ENCODE measurements around the gene CD52. TPM values are rescaled to one million over a fixed set of nuclear protein-coding genes. Genes with fewer than 3 reads are reported as not detected.

CD52 gene
- total RNA-seq, 1 experiment from 2014 or later, result 2.8 TPM

DNA sequence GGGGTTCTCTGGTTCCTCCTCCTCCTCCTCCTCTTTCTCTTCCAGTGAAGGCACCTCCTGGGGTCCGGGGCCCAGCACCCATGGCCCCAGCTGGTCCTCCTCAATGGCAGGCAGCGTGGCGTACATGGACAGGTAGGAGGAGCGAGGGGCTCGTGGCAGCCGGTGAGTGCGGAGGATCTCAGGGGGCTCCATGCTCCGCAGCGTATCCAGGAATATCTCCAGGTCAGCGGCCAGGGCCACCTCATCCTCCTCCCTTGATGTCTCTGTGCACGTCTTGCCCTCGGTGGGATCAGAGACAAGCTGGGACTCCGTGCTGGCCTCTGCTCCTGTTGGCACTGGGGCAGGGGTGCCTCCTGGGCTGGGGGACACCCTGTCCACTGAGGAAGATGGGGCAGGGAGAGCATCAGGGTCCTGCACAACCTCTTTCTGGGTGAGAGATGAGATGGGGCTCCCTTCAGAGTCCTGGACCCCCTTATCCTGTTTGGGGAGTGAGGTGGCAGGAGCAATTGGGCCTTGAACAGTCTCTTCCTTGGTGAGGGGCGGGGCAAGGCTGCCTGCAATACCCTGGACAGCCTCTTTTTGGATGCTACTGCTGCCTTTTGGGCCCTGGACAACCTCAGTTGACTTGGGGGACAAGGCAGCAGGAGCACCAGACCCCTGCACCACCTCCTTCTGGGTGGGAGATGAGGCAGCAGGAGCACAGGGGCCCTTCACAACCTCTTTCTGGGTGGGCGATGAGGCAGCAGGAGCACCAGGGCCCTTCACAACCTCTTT, 26.6 kb downstream of the CD52 start:
- H3K36me3 Mint-ChIP-seq, result no peaks in the 10 kb centered on the region
- H3K4me1 Mint-ChIP-seq, result peaks cover 3% of the 10 kb centered on the region; the same call in 1 of the 2 replicates
- no peaks in the 10 kb centered on the region for H3K9me3 Mint-ChIP-seq
- H3K4me3 Mint-ChIP-seq, result no peak overlapping the region
- CTCF ChIA-PET, result interaction anchor here (0.5 to 1.2 kb wide), 2 partner anchors 76 to 111 kb away, joined by 3 read pairs; no protein-coding TSS in a partner anchor
- POLR2A ChIA-PET, result no interaction called here
- H3K27me3 Mint-ChIP-seq (ENCODE audit: low read depth), result no peaks in the 10 kb centered on the region
- no peak overlapping the region for H3K27ac Mint-ChIP-seq
- ATAC-seq (no peak), DNase-seq (ENCODE audit: low spot score) (no peak)
- TF ChIP-seq NFE2L1 (CRISPR knock-in tag; IDR thresholded peaks at IDR 0.05) (no peak), FOXJ3 (CRISPR knock-in tag; IDR thresholded peaks at IDR 0.05; ENCODE audit: borderline replicate concordance) (no peak), JUN (CRISPR knock-in tag; IDR thresholded peaks at IDR 0.05) (no peak), TP53 (CRISPR knock-in tag; IDR thresholded peaks at IDR 0.05) (no peak), ZNF219 (CRISPR knock-in tag; IDR thresholded peaks at IDR 0.05; ENCODE audit: borderline replicate concordance) (no peak), JAZF1 (CRISPR knock-in tag; IDR thresholded peaks at IDR 0.05) (no peak), TCF7 (CRISPR knock-in tag; IDR thresholded peaks at IDR 0.05; ENCODE audit: low read depth) (no peak)
- TF ChIP-seq, protein P1, sequence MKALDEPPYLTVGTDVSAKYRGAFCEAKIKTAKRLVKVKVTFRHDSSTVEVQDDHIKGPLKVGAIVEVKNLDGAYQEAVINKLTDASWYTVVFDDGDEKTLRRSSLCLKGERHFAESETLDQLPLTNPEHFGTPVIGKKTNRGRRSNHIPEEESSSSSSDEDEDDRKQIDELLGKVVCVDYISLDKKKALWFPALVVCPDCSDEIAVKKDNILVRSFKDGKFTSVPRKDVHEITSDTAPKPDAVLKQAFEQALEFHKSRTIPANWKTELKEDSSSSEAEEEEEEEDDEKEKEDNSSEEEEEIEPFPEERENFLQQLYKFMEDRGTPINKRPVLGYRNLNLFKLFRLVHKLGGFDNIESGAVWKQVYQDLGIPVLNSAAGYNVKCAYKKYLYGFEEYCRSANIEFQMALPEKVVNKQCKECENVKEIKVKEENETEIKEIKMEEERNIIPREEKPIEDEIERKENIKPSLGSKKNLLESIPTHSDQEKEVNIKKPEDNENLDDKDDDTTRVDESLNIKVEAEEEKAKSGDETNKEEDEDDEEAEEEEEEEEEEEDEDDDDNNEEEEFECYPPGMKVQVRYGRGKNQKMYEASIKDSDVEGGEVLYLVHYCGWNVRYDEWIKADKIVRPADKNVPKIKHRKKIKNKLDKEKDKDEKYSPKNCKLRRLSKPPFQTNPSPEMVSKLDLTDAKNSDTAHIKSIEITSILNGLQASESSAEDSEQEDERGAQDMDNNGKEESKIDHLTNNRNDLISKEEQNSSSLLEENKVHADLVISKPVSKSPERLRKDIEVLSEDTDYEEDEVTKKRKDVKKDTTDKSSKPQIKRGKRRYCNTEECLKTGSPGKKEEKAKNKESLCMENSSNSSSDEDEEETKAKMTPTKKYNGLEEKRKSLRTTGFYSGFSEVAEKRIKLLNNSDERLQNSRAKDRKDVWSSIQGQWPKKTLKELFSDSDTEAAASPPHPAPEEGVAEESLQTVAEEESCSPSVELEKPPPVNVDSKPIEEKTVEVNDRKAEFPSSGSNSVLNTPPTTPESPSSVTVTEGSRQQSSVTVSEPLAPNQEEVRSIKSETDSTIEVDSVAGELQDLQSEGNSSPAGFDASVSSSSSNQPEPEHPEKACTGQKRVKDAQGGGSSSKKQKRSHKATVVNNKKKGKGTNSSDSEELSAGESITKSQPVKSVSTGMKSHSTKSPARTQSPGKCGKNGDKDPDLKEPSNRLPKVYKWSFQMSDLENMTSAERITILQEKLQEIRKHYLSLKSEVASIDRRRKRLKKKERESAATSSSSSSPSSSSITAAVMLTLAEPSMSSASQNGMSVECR (CRISPR knock-in tag; IDR thresholded peaks at IDR 0.05; ENCODE audit: borderline replicate concordance), result no peak
- TF ChIP-seq, protein P2, sequence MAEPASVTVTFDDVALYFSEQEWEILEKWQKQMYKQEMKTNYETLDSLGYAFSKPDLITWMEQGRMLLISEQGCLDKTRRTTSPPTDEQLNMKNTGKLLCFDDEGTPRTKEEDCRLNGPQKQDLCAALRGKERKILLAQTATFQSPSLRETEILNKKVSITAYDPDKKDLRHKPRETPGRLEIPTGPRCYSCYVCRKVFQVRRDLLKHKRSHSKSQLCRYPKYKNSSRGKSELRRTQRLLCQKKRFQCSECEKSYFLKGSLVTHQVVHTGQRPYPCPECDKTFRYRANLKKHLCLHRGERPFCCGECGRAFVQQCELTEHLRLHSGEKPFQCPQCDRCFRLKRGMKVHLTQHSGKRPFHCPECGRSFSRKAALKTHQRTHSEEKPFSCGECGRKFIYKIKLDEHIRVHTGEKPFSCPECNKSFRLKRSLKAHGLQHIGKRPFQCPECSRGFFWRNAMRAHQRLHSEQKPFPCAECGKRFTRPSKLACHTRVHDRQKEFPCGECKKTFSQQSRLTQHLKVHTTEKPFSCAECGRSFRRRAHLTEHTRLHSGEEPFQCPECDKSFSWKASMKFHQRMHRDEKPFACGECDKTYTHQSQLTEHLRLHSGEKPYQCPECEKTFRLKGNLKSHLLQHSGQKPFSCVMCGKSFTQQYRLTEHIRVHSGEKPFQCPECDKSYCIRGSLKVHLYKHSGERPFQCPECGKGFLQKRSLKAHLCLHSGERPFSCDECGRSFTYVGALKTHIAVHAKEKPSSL (CRISPR knock-in tag; conservative IDR thresholded peaks at IDR 0.05), result no peak
- TF ChIP-seq, protein P3, sequence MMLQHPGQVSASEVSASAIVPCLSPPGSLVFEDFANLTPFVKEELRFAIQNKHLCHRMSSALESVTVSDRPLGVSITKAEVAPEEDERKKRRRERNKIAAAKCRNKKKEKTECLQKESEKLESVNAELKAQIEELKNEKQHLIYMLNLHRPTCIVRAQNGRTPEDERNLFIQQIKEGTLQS (CRISPR knock-in tag; conservative IDR thresholded peaks at IDR 0.05), result no peak
- TF ChIP-seq, protein P4, sequence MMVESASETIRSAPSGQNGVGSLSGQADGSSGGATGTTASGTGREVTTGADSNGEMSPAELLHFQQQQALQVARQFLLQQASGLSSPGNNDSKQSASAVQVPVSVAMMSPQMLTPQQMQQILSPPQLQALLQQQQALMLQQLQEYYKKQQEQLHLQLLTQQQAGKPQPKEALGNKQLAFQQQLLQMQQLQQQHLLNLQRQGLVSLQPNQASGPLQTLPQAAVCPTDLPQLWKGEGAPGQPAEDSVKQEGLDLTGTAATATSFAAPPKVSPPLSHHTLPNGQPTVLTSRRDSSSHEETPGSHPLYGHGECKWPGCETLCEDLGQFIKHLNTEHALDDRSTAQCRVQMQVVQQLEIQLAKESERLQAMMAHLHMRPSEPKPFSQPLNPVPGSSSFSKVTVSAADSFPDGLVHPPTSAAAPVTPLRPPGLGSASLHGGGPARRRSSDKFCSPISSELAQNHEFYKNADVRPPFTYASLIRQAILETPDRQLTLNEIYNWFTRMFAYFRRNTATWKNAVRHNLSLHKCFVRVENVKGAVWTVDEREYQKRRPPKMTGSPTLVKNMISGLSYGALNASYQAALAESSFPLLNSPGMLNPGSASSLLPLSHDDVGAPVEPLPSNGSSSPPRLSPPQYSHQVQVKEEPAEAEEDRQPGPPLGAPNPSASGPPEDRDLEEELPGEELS (CRISPR knock-in tag; IDR thresholded peaks at IDR 0.05), result no peak
- TF ChIP-seq, protein P5, sequence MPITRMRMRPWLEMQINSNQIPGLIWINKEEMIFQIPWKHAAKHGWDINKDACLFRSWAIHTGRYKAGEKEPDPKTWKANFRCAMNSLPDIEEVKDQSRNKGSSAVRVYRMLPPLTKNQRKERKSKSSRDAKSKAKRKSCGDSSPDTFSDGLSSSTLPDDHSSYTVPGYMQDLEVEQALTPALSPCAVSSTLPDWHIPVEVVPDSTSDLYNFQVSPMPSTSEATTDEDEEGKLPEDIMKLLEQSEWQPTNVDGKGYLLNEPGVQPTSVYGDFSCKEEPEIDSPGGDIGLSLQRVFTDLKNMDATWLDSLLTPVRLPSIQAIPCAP (CRISPR knock-in tag; IDR thresholded peaks at IDR 0.05), result no peak
- TF ChIP-seq, protein P6, sequence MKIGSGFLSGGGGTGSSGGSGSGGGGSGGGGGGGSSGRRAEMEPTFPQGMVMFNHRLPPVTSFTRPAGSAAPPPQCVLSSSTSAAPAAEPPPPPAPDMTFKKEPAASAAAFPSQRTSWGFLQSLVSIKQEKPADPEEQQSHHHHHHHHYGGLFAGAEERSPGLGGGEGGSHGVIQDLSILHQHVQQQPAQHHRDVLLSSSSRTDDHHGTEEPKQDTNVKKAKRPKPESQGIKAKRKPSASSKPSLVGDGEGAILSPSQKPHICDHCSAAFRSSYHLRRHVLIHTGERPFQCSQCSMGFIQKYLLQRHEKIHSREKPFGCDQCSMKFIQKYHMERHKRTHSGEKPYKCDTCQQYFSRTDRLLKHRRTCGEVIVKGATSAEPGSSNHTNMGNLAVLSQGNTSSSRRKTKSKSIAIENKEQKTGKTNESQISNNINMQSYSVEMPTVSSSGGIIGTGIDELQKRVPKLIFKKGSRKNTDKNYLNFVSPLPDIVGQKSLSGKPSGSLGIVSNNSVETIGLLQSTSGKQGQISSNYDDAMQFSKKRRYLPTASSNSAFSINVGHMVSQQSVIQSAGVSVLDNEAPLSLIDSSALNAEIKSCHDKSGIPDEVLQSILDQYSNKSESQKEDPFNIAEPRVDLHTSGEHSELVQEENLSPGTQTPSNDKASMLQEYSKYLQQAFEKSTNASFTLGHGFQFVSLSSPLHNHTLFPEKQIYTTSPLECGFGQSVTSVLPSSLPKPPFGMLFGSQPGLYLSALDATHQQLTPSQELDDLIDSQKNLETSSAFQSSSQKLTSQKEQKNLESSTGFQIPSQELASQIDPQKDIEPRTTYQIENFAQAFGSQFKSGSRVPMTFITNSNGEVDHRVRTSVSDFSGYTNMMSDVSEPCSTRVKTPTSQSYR (CRISPR knock-in tag; IDR thresholded peaks at IDR 0.05), result no peak
- TF ChIP-seq, protein P7, sequence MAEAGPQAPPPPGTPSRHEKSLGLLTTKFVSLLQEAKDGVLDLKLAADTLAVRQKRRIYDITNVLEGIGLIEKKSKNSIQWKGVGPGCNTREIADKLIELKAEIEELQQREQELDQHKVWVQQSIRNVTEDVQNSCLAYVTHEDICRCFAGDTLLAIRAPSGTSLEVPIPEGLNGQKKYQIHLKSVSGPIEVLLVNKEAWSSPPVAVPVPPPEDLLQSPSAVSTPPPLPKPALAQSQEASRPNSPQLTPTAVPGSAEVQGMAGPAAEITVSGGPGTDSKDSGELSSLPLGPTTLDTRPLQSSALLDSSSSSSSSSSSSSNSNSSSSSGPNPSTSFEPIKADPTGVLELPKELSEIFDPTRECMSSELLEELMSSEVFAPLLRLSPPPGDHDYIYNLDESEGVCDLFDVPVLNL (CRISPR knock-in tag; IDR thresholded peaks at IDR 0.05; ENCODE audit: borderline replicate concordance, low read depth), result no peak
- TF ChIP-seq, protein P8, sequence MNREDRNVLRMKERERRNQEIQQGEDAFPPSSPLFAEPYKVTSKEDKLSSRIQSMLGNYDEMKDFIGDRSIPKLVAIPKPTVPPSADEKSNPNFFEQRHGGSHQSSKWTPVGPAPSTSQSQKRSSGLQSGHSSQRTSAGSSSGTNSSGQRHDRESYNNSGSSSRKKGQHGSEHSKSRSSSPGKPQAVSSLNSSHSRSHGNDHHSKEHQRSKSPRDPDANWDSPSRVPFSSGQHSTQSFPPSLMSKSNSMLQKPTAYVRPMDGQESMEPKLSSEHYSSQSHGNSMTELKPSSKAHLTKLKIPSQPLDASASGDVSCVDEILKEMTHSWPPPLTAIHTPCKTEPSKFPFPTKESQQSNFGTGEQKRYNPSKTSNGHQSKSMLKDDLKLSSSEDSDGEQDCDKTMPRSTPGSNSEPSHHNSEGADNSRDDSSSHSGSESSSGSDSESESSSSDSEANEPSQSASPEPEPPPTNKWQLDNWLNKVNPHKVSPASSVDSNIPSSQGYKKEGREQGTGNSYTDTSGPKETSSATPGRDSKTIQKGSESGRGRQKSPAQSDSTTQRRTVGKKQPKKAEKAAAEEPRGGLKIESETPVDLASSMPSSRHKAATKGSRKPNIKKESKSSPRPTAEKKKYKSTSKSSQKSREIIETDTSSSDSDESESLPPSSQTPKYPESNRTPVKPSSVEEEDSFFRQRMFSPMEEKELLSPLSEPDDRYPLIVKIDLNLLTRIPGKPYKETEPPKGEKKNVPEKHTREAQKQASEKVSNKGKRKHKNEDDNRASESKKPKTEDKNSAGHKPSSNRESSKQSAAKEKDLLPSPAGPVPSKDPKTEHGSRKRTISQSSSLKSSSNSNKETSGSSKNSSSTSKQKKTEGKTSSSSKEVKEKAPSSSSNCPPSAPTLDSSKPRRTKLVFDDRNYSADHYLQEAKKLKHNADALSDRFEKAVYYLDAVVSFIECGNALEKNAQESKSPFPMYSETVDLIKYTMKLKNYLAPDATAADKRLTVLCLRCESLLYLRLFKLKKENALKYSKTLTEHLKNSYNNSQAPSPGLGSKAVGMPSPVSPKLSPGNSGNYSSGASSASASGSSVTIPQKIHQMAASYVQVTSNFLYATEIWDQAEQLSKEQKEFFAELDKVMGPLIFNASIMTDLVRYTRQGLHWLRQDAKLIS (CRISPR knock-in tag; IDR thresholded peaks at IDR 0.05; ENCODE audit: borderline replicate concordance), result no peak
- TF ChIP-seq, protein P9, sequence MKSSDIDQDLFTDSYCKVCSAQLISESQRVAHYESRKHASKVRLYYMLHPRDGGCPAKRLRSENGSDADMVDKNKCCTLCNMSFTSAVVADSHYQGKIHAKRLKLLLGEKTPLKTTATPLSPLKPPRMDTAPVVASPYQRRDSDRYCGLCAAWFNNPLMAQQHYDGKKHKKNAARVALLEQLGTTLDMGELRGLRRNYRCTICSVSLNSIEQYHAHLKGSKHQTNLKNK (CRISPR knock-in tag; IDR thresholded peaks at IDR 0.05), result no peak

Data from WTC11 (cell line).